Lower lobe of right lung (tissue), 2 donors: ENCODE data around the gene PFKFB1. TPM values are rescaled to one million over a fixed set of nuclear protein-coding genes. Genes with fewer than 3 reads are reported as not detected.
"Not testable (repeated sequence)": the region's sequence is repeated elsewhere in the genome, so short reads cannot be mapped to it uniquely, and the experiment has no call there.

Source experiments
- ATAC-seq, 2 donors: fragments of 200-7000 bp; cut with Tn5 transposase; one replicate each; pipeline ENCODE4 v1.9.1; 2020 to 2022; ENCODE audit warnings: mild to moderate bottlenecking in 2 of 2, moderate library complexity in 2 of 2
- DNase-seq: peaks from one replicate; pipeline ENCODE4 v3.0.0-alpha.2; 2020
- H3K27ac ChIP-seq: fragments of 200-600 bp; one replicate; pipeline ENCODE4 v1.8.0; 2022
- H3K27me3 ChIP-seq: fragments of 200-600 bp; one replicate; pipeline ENCODE4 v1.8.0; 2022; ENCODE audit warnings: low read depth
- H3K36me3 ChIP-seq: fragments of 200-600 bp; one replicate; pipeline ENCODE4 v1.8.0; 2022; ENCODE audit warnings: mild to moderate bottlenecking
- H3K4me1 ChIP-seq: fragments of 200-600 bp; one replicate; pipeline ENCODE4 v1.8.0; 2022
- H3K4me3 ChIP-seq: fragments of 200-600 bp; one replicate; pipeline ENCODE4 v1.8.0; 2022; ENCODE audit warnings: mild to moderate bottlenecking
- H3K9me3 ChIP-seq: fragments of 200-600 bp; one replicate; pipeline ENCODE4 v1.8.0; 2022
- intact Hi-C: fragments of 100-400 bp; cut with DNase I; formaldehyde crosslinking; loops from one replicate; pipeline ENCODE4 v1.11.0; 2022
- total RNA-seq: library from RNA; stranded (reverse); fragmentation: NEBNext Ultra II Directional; extraction: Animal tissue kit (Norgen Biotek cat#: 25700); gene quantifications from one replicate; pipeline ENCODE4 v1.2.1, GENCODE V29; 2021
- TF ChIP-seq, protein P1 (sequence below): fragments of 200-600 bp; IDR thresholded peaks from one replicate; pipeline ENCODE4 v1.8.0; 2022; ENCODE audit warnings: antibody characterized with exemption, mild to moderate bottlenecking
- donor health status: DM: no; HTN: yes; CAD: no; lungs with severe emphysema.

Gene PFKFB1
- total RNA-seq, 1 donor from 2014 or later: 0.27 TPM

DNA sequence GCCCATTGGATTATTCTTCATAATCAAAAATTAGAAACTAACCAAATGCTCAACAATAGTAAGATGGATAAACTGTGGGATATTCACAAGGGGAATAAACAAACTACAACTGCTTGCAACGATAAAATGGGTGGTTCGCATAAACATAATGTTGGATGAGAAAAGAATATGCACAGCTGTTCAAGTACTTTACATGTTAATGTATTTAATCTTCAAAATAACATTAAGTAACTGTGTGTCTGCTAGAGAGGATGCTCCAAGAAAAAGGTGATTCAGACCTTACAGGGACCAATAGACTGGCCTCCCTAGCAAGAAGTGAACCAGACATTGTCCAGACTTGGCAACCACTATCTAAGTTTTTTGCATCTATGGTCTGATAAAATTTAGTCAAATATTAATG, 2.3 kb downstream of the PFKFB1 start:
- no peak for DNase-seq
- intact Hi-C loops: no loop called here

DNA sequence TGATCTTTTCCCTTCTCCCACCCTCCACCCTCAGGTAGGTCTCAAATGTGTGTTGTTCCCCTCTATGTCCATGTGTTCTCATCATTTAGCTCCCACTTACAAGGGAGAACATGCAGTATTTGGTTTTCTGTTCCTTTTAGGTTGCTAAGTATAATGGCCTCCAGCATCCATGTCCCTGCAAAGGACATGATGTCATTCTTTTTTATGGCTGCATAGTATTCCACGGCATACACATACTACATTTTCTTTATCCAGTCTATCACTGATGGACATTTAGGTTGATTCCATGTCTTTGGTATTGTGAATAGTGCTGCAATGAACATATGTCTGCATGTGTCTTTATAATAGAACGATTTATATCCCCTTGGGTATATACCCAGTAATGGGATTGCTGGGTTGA, 10.7 kb downstream of the PFKFB1 start:
- DNase-seq, H3K4me1 ChIP-seq, H3K9me3 ChIP-seq, H3K27ac ChIP-seq, H3K4me3 ChIP-seq, intact Hi-C loops, ATAC-seq, H3K27me3 ChIP-seq, H3K36me3 ChIP-seq: not testable (repeated sequence)

More for the DNA sequence above, 2.3 kb downstream of the PFKFB1 start:
- no peaks in the 10 kb centered on the region for H3K9me3 ChIP-seq
- TF ChIP-seq, protein P1, sequence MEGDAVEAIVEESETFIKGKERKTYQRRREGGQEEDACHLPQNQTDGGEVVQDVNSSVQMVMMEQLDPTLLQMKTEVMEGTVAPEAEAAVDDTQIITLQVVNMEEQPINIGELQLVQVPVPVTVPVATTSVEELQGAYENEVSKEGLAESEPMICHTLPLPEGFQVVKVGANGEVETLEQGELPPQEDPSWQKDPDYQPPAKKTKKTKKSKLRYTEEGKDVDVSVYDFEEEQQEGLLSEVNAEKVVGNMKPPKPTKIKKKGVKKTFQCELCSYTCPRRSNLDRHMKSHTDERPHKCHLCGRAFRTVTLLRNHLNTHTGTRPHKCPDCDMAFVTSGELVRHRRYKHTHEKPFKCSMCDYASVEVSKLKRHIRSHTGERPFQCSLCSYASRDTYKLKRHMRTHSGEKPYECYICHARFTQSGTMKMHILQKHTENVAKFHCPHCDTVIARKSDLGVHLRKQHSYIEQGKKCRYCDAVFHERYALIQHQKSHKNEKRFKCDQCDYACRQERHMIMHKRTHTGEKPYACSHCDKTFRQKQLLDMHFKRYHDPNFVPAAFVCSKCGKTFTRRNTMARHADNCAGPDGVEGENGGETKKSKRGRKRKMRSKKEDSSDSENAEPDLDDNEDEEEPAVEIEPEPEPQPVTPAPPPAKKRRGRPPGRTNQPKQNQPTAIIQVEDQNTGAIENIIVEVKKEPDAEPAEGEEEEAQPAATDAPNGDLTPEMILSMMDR: no peak
- no peak for ATAC-seq
- H3K27ac ChIP-seq: no peak overlapping the region
- no peaks in the 10 kb centered on the region for H3K4me1 ChIP-seq
- H3K4me3 ChIP-seq: no peak overlapping the region
- no peaks in the 10 kb centered on the region for H3K36me3 ChIP-seq
- H3K27me3 ChIP-seq: no peaks in the 10 kb centered on the region

DNA sequence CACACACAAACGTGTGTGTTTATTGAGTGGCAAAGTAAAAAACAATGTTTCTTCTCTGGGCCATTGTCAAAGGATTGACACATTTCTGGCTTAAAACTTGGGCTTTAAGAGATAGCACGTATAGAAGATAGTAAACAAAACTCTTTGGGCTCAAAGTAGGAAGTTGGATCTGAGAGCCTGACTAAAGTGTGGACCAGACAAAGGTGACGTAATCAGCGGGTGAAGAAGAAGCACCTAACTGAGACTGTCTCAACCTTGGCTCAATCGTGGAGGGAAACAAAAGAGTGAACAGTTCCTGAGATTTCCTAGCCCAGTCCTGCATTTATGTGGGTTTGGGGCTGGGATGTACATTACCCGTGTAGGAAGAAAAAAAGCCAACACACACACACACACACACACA, 13.7 kb downstream of the PFKFB1 start:
- intact Hi-C loops: no loop called here

DNA sequence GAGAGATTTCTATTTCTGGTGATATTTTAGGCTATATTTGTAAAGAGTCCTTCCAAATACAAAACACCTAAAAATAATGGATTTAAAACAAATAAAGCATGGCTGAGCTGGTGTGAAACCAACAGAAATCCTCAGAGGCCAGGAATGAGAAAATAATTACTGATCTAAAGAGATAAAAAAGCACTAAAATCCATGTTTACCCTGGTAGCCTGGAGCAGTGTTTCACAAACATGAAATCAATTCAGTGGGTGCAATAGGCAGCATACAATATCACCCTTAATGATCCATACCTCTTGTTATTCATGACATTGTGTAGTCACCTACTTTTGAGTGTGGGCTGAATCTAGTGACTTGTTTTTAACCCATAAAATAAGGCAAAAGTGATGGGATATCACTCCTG, 14.6 kb downstream of the PFKFB1 start:
- H3K36me3 ChIP-seq: no peaks in the 10 kb centered on the region
- H3K4me1 ChIP-seq: no peaks in the 10 kb centered on the region
- H3K27me3 ChIP-seq: no peaks in the 10 kb centered on the region
- DNase-seq (no peak), ATAC-seq (no peak)
- intact Hi-C loops: no loop called here
- no peaks in the 10 kb centered on the region for H3K9me3 ChIP-seq
- no peak overlapping the region for H3K27ac ChIP-seq
- no peak overlapping the region for H3K4me3 ChIP-seq
- TF ChIP-seq, protein P1: no peak

More for the DNA sequence above, 13.7 kb downstream of the PFKFB1 start:
- ATAC-seq (no peak), DNase-seq (no peak)
- Histone ChIP-seq H3K36me3 (no peaks in the 10 kb centered on the region), H3K4me1 (no peaks in the 10 kb centered on the region), H3K9me3 (no peaks in the 10 kb centered on the region), H3K27me3 (no peaks in the 10 kb centered on the region), H3K4me3 (no peak overlapping the region), H3K27ac (no peak overlapping the region)
- TF ChIP-seq, protein P1: no peak

DNA sequence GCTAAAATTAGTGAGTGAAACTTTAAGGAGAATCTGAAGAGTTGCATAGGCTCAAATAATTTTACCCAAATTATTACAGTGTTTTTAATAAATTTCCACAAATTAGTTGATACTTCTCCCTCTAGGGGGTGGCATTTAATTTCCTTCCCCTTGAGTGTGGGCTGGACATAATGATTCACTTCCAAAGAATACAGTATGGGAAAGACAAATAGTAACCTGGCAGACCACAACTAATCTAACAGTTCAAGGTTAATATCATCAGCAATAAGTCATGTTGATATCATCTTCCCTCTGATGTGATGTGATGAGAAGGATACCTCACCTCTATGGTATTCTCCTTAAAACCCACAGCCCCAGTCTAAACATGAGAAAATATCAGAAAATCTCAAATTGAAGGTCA, 15.5 kb downstream of the PFKFB1 start:
- TF ChIP-seq, protein P1: no peak
- no peak overlapping the region for H3K27ac ChIP-seq
- DNase-seq (no peak), ATAC-seq (no peak)
- no peak overlapping the region for H3K4me3 ChIP-seq
- no peaks in the 10 kb centered on the region for H3K4me1 ChIP-seq
- no peaks in the 10 kb centered on the region for H3K9me3 ChIP-seq
- H3K36me3 ChIP-seq: no peaks in the 10 kb centered on the region
- H3K27me3 ChIP-seq: no peaks in the 10 kb centered on the region
- intact Hi-C loops: no loop called here

DNA sequence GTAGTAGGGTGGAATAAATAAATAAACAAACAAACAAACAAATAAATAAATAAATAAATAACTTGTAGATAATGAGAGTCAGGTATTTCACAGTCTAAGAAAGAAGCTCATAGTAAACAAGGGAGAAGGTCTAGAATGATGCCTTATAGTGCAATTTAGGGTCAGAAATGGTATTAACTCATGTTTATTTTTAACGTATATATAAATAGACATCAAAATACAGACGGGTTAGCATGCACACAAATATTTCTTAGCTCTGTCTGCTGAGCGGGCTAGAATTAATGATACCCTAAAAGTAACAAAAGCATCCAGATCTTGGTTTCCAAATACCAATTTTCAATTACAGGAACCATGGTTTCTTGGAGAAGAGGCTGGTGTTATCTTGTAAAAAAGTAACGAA, 16.6 kb downstream of the PFKFB1 start:
- no peaks in the 10 kb centered on the region for H3K27me3 ChIP-seq
- ATAC-seq (no peak), DNase-seq (no peak)
- H3K4me1 ChIP-seq: no peaks in the 10 kb centered on the region
- intact Hi-C loops: no loop called here
- no peaks in the 10 kb centered on the region for H3K36me3 ChIP-seq
- H3K27ac ChIP-seq: no peak overlapping the region
- no peak overlapping the region for H3K4me3 ChIP-seq
- TF ChIP-seq, protein P1: no peak
- H3K9me3 ChIP-seq: no peaks in the 10 kb centered on the region
